ENCODE results near the gene PRPF19. TPM values are rescaled to one million over a fixed set of nuclear protein-coding genes. Genes with fewer than 3 reads are reported as not detected.

The PRPF19 gene
- total and polyA plus RNA-seq, 2 donors from 2014 or later, result 70.7 to 72.1 TPM

DNA sequence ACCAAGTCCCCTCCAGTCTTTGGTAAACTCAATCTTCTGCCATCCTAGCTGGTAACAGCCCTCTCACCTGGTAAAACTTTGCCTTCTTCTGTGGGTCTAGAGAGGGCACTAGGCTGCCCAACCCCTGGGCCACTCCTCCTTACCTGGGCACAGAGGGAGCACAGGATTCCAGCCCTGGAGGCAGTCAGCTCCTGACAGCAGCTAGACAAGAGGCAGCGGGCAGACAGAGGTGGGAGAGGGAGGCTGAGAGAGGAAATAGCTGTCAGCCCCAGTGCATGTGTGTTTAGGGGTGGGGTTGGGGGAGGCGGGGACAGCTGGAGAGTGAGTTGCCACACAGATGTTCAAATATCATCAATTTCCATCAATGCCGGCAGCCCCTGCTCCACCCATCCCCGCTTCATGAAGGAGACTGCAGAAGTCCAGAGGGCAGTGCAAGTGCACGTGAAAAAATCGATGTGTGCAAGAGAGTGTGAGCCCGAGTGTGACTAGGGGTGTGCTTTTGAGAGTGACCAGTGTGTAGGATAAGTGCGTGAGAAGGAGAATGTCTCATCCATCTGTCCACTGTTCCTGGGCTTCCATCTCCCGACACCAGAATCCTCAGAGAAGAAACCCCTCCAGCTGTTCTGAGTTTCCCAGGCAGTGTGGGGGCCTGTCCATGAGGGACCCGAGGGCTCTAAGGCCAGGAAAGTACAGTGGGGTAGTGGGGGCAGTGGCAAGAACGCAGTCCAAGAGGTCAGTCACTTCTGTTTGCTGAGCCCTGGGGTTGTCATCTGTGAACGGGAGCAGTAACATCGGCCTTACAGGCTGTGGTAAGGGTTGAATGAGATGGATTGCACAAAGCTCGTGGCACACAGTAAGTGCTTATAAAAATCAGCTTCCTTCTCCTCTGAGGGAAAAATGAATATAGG lies 50.4 kb downstream of the PRPF19 start, which contains the start of gene PTGDR2:
Gene PTGDR2, minus strand, starts transcription at position 225 of the 908 bp plus-strand sequence. CDS start 2,228 bp downstream, outside the sequence.
- Histone ChIP-seq H3K27ac (ENCODE audit: low read depth in 2 of 2, low read length in 2 of 2) (no peak within 1 kb of the TSS), H3K9ac (ENCODE audit: low read length in 3 of 3) (no peak within 1 kb of the TSS), H3K9me3 (ENCODE audit: control insufficient read depth in 2 of 3, insufficient read depth in 1 of 3, low read length in 3 of 3) (no peaks in the 10 kb centered on the region), H3K27me3 (ENCODE audit: control insufficient read depth, insufficient read depth, low read length) (no peaks in the 10 kb centered on the region), H3K4me1 (ENCODE audit: control insufficient read depth in 2 of 3, insufficient read depth in 2 of 3, low read depth in 1 of 3, low read length in 3 of 3) (peaks cover 0 to 4% (median 0%) of the 10 kb centered on the region in 3 donors), H3K36me3 (ENCODE audit: control insufficient read depth in 2 of 3, insufficient read depth in 3 of 3, low read length in 3 of 3) (no peaks in the 10 kb centered on the region), H3K4me3 (ENCODE audit: low read length in 3 of 3) (no peak within 1 kb of the TSS)
- TF ChIP-seq, protein P1, sequence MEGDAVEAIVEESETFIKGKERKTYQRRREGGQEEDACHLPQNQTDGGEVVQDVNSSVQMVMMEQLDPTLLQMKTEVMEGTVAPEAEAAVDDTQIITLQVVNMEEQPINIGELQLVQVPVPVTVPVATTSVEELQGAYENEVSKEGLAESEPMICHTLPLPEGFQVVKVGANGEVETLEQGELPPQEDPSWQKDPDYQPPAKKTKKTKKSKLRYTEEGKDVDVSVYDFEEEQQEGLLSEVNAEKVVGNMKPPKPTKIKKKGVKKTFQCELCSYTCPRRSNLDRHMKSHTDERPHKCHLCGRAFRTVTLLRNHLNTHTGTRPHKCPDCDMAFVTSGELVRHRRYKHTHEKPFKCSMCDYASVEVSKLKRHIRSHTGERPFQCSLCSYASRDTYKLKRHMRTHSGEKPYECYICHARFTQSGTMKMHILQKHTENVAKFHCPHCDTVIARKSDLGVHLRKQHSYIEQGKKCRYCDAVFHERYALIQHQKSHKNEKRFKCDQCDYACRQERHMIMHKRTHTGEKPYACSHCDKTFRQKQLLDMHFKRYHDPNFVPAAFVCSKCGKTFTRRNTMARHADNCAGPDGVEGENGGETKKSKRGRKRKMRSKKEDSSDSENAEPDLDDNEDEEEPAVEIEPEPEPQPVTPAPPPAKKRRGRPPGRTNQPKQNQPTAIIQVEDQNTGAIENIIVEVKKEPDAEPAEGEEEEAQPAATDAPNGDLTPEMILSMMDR (IDR thresholded peaks at IDR 0.05; ENCODE audit: borderline replicate concordance, extremely low read depth, insufficient read depth), result no peak
- intact Hi-C loops (cut with DNase I), result no loop called here
- DNase-seq (peak in 1 of 5 donors; percentile 45), FAIRE-seq (no peak)

DNA sequence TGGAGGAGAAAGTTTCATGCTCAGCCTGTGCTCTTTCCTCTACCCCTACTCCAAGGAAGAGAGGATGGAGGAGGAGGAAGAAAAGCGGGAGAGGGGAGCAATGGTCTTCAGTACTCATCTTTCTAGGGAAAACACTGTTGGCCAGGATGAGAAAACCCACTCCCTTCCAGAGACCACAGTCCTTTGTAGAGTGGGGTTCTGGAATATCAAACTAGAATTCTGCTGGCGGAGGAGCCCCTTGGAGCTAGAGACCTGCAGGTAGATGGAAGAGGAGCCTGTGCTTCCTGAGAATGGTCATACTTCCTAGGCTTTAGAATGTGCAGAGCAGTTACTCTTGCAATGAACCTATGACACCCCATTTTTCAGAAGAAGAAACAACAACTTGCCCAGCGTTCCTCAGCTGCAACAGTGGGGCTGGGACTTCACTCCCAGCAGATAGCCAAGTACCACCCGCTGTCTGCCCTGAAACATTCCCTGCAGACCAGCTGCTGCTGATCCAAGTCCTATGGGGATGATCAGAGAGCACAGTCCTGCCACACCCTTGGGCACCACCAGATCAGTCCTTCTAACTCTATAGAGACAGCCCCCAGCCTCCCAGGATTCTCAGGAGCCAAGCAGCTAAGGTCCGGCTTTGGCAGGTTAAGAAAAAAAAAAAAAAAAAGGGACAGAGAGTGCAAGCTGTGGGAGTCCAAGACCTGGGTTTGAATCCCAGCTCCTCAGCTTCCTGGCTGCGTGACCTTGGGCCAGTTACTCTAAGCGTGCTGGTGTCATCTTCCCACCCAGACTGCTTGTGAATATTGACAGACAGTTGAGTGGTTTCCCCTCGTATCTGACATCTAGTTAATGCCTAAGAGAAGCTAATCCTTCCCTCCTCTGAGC lies 51.3 kb downstream of the PRPF19 start:
- Histone ChIP-seq H3K27ac (ENCODE audit: low read depth in 2 of 2, low read length in 2 of 2) (no peak overlapping the region), H3K9me3 (ENCODE audit: control insufficient read depth in 2 of 3, insufficient read depth in 1 of 3, low read length in 3 of 3) (no peaks in the 10 kb centered on the region), H3K9ac (ENCODE audit: low read length in 3 of 3) (no peak overlapping the region), H3K36me3 (ENCODE audit: control insufficient read depth in 2 of 3, insufficient read depth in 3 of 3, low read length in 3 of 3) (peaks cover 0 to 3% (median 0%) of the 10 kb centered on the region in 3 donors), H3K27me3 (ENCODE audit: control insufficient read depth, insufficient read depth, low read length) (no peaks in the 10 kb centered on the region), H3K4me1 (ENCODE audit: control insufficient read depth in 2 of 3, insufficient read depth in 2 of 3, low read depth in 1 of 3, low read length in 3 of 3) (peaks cover 0 to 4% (median 0%) of the 10 kb centered on the region in 3 donors), H3K4me3 (ENCODE audit: low read length in 3 of 3) (no peak overlapping the region)
- FAIRE-seq, result no peak
- intact Hi-C loops (cut with DNase I), result no loop called here
- DNase-seq, result peak in 1 of 5 donors; percentile 32
- TF ChIP-seq, protein P1 (IDR thresholded peaks at IDR 0.05; ENCODE audit: borderline replicate concordance, extremely low read depth, insufficient read depth), result no peak

DNA sequence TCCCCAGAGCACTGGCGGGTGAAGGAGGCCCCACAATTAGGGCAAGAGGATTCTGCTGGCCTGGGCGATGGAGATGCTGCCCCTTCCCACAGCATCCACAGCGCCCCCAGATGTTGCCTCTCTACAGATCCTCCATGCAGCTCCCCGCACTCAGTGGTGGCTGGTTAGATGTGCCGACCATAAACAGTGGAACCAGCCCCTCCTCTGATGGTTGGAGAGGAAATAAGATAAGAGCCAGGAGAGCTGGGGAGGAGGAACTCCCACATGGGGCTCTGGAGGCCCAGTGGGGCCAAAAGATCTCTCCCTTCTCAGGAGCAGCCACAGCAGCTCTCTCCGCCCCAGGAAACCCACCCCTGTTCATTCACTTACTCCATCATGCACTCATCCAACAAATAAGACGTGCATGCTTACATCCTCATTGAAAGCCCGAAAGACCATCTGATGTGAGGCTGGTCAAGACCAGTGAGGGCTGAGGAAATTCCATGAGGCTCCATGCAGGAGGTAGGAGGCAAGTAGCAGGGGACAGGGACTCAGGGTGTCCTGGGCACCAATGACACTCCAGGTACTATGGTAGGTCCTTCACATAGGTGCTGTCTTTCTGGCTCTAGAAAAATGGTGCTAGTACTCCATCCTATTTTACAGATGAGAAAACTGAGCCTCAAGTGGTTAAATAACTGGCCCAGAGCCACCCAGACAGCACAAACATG lies 52.1 kb downstream of the PRPF19 start:
- H3K4me3 ChIP-seq (ENCODE audit: low read length in 3 of 3), result no peak overlapping the region
- H3K4me1 ChIP-seq (ENCODE audit: control insufficient read depth in 2 of 3, insufficient read depth in 2 of 3, low read depth in 1 of 3, low read length in 3 of 3), result peaks cover 0 to 4% (median 0%) of the 10 kb centered on the region in 3 donors
- TF ChIP-seq, protein P1 (IDR thresholded peaks at IDR 0.05; ENCODE audit: borderline replicate concordance, extremely low read depth, insufficient read depth), result no peak
- no peaks in the 10 kb centered on the region for H3K27me3 ChIP-seq (ENCODE audit: control insufficient read depth, insufficient read depth, low read length)
- H3K27ac ChIP-seq (ENCODE audit: low read depth in 2 of 2, low read length in 2 of 2), result no peak overlapping the region
- H3K9ac ChIP-seq (ENCODE audit: low read length in 3 of 3), result no peak overlapping the region
- peaks cover 0 to 3% (median 0%) of the 10 kb centered on the region in 3 donors for H3K36me3 ChIP-seq (ENCODE audit: control insufficient read depth in 2 of 3, insufficient read depth in 3 of 3, low read length in 3 of 3)
- no peak for FAIRE-seq
- DNase-seq, result no peak
- intact Hi-C loops (cut with DNase I), result no loop called here
- no peaks in the 10 kb centered on the region for H3K9me3 ChIP-seq (ENCODE audit: control insufficient read depth in 2 of 3, insufficient read depth in 1 of 3, low read length in 3 of 3)
